ENCODE results near the gene CAMSAP1. TPM values are rescaled to one million over a fixed set of nuclear protein-coding genes. Genes with fewer than 3 reads are reported as not detected.

Gene CAMSAP1
- total and polyA plus RNA-seq, 2 of the 4 experiments (the other 2 are of a cell fraction): 8.2 to 19.5 TPM

DNA sequence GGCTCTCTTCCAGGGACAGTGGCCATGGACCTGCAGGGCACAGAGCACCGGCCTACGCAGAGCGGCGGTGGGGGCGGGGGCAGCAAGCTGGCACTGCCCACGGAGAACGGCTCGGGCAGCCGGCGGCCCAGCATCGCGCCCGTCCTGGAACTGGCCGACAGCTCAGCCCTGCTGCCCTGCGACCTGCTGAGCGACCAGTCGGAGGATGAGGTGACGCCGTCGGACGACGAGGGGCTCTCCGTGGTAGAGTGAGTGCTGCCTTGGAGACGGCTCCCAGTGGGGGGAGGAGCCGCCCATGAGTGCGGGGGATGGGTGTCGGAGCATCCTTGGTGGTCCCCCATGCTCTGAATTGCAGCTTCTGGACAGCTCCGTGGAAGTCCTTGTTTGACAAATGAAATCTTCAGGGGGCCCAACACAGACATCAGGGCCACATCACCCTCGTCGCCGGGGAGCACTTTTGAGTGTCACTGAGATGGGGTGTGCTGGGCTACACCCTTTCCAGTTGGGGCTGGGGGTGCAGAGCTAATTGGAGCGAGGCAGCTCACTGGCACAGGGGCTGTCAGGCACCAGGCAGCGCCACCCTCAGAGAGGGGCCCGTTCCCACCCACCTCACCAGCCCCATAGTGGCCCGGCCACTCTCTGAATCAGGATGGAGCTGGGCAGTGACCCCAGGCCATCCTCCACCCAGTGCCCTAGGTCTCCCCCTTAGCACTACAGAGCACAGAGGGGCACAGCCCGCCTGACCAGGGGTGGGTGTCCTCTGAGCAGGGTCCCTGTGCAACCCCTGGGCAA is 134.4 kb downstream of the CAMSAP1 start:
- no peaks in the 10 kb centered on the region for H4K20me1 ChIP-seq (ENCODE audit: insufficient read depth, low read length)
- ChIA-PET CTCF (no interaction called here), POLR2A (ENCODE audit: unreplicated experiment) (no interaction called here)
- no peak overlapping the region for H3K9ac ChIP-seq (ENCODE audit: low read depth, low read length)
- no peak overlapping the region for H3K14ac ChIP-seq (replicated peaks; ENCODE audit: low read depth, low read length)
- no peak overlapping the region for H3K4me2 ChIP-seq (ENCODE audit: low read depth, low read length)
- dilution Hi-C loops (cut with HindIII; ENCODE audit: low sequenced_read_pairs, unreplicated experiment): no loop called here
- no TSS peak for BruUV-seq (replicated peaks)
- H2AFZ ChIP-seq (replicated peaks; ENCODE audit: low read length, poor library complexity): no peak overlapping the region
- H3K56ac ChIP-seq (ENCODE audit: extremely low read depth, insufficient read depth, low read length): no peak overlapping the region
- no peaks in the 10 kb centered on the region for H3K4me1 ChIP-seq (ENCODE audit: control insufficient read depth, insufficient read depth, low read length)
- H3K27me3 ChIP-seq (ENCODE audit: control insufficient read depth, insufficient read depth, low read length): peaks cover 2% of the 10 kb centered on the region
- no peak overlapping the region for H2BK20ac ChIP-seq (ENCODE audit: low read depth, low read length)
- no peak overlapping the region for H2BK120ac ChIP-seq (ENCODE audit: low read depth, low read length)
- H3K4ac ChIP-seq (ENCODE audit: low read depth, low read length): no peak overlapping the region
- H3K18ac ChIP-seq (ENCODE audit: low read depth, low read length): no peak overlapping the region
- ATAC-seq (ENCODE audit: low read depth): no peak
- intact Hi-C loops (cut with micrococcal nuclease): no loop called here
- no peak overlapping the region for H4K91ac ChIP-seq (ENCODE audit: insufficient read depth, low read depth, low read length)
- H2BK5ac ChIP-seq (ENCODE audit: low read depth, low read length, poor library complexity, severe bottlenecking): no peak overlapping the region
- TF ChIP-seq SMC3 (IDR thresholded peaks at IDR 0.05; ENCODE audit: low read depth, low read length) (no peak), NFE2L2 (IDR thresholded peaks at IDR 0.05; ENCODE audit: low read depth, low read length) (no peak), CHD1 (IDR thresholded peaks at IDR 0.05; ENCODE audit: low read depth, low read length) (no peak), BHLHE40 (IDR thresholded peaks at IDR 0.05; ENCODE audit: low read depth, low read length) (no peak), RAD21 (IDR thresholded peaks at IDR 0.05; ENCODE audit: low read length) (no peak)
- TF ChIP-seq, protein P1, sequence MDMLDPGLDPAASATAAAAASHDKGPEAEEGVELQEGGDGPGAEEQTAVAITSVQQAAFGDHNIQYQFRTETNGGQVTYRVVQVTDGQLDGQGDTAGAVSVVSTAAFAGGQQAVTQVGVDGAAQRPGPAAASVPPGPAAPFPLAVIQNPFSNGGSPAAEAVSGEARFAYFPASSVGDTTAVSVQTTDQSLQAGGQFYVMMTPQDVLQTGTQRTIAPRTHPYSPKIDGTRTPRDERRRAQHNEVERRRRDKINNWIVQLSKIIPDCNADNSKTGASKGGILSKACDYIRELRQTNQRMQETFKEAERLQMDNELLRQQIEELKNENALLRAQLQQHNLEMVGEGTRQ (IDR thresholded peaks at IDR 0.05; ENCODE audit: low read depth, low read length): no peak
- no peak overlapping the region for H2AK9ac ChIP-seq (replicated peaks; ENCODE audit: low read depth, low read length, poor library complexity)
- in situ Hi-C loops (cut with MboI; ENCODE audit: low sequenced_read_pairs): no loop called here
- peaks cover 5% of the 10 kb centered on the region; the same call in 1 of the 2 replicates for H3K9me1 ChIP-seq (ENCODE audit: insufficient read depth, low read length)
- H4K5ac ChIP-seq (ENCODE audit: low read depth, low read length): no peak overlapping the region
- 62% methylated on average over 7 of the region's 36 CpGs; no CpG with 5 or more reads in 1 of the 2 experiments for WGBS, 2 experiments (ENCODE audit: extremely low coverage in 2 of 2, insufficient read length in 1 of 2)
- no peaks in the 10 kb centered on the region for H3K36me3 ChIP-seq (ENCODE audit: control insufficient read depth, insufficient read depth, low read length)
- H3K4me3 ChIP-seq (ENCODE audit: insufficient read depth, low read depth, low read length): no peak overlapping the region
- H3K27ac ChIP-seq (ENCODE audit: insufficient read depth, low read length): no peak overlapping the region
- no peak overlapping the region for H3K23ac ChIP-seq (ENCODE audit: low read depth, low read length)
- peaks cover 2% of the 10 kb centered on the region; the same call in 1 of the 2 replicates for H3K9me3 ChIP-seq (ENCODE audit: control insufficient read depth, insufficient read depth, low read length)
- H2AK5ac ChIP-seq (ENCODE audit: low read depth, low read length): no peak overlapping the region
- H3K79me1 ChIP-seq (ENCODE audit: low read depth in 1 of 2, low read length in 2 of 2): no peaks in the 10 kb centered on the region
- H4K8ac ChIP-seq (ENCODE audit: low read depth in 2 of 2, low read length in 2 of 2): no peak overlapping the region
- no peak overlapping the region for H2BK15ac ChIP-seq (ENCODE audit: low read depth, low read length)
- DNase-seq: no peak

All from IMR-90 (cell line).